ENCODE results near the gene CD207.

DNA sequence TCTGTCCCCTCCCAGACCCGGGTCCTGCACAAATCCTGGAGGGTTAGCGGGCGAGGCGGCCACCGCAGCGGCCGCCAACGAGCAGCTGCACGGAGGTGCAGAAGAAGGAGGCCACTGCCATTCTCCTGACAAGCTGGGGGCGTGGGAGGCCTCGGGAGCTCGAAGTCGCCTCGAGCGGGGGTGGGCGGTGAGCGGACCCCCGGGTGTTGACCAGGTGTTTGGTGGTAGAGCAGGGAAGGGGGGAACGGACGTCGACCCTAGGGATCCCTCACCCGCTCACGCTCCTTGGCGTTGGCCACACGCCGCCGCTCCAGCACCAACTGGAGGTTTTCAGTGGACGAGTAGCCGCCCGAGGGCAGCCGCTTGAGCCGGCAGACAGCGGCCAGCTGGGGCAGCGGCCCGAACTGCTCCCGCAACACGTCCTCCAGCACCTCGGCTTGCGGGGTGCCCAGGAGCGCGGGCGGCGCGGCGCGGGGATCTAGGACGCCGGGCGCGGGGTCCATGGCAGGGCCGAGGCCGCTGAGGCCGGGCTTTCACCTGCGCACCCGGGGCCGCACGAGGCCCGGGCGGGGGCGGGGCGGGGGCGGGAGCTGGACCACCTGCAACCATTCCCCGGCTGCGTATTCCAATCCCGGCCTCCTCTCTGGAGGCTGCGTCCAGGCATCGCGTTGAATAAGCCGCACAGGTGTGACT, 45.3 kb downstream of the CD207 start, which contains the start of gene FIGLA:
- TF ChIP-seq, protein P1, sequence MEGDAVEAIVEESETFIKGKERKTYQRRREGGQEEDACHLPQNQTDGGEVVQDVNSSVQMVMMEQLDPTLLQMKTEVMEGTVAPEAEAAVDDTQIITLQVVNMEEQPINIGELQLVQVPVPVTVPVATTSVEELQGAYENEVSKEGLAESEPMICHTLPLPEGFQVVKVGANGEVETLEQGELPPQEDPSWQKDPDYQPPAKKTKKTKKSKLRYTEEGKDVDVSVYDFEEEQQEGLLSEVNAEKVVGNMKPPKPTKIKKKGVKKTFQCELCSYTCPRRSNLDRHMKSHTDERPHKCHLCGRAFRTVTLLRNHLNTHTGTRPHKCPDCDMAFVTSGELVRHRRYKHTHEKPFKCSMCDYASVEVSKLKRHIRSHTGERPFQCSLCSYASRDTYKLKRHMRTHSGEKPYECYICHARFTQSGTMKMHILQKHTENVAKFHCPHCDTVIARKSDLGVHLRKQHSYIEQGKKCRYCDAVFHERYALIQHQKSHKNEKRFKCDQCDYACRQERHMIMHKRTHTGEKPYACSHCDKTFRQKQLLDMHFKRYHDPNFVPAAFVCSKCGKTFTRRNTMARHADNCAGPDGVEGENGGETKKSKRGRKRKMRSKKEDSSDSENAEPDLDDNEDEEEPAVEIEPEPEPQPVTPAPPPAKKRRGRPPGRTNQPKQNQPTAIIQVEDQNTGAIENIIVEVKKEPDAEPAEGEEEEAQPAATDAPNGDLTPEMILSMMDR (IDR thresholded peaks at IDR 0.05) = no peak
- no peak for TF ChIP-seq POLR2A (IDR thresholded peaks at IDR 0.05)
